Measurements from ENCODE around the gene SORCS2.
"Not testable (repeated sequence)": the region's sequence is repeated elsewhere in the genome, so short reads cannot be mapped to it uniquely, and the experiment has no call there.

Gene SORCS2

GRCh38 chr4:7573576-7574091, 381.3 kb downstream of the SORCS2 start:
- no peak for DNase-seq

DNA sequence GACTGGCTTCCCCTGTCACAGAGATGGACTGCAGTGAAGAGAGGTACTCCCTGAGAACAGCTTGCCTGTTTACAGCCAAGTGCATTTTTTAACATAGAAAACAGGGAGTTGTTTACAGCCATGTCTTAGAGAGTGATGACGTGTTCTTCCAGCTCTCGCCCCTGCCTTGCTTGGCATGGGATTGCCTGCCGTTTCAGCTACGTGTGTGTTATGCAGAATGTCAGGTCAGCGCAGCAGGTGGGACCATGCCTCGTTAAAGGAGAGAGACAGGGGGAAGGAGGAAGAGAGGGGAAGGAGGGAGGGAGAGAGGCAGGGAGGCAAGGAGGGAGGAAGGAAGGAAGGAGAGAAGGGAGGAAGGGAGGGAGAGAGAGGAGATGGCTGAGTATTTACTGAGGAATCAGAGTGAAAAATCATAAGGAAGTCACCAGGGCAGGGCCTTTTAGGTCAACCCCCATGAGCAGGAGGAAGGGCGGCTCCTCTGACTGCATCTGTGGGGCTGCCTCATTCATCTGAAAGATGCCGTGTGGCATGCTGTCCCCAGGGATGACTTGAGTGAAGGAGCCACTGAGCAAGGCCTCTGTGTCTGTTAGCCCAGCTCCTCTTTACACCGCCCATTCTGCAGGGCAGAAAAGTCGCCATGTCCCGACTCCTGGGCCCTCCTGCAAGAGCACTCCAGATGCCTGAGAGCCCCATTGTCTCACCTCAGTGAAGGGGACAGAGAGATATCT, 382.1 kb downstream of the SORCS2 start:
- DNase-seq: no peak

DNA sequence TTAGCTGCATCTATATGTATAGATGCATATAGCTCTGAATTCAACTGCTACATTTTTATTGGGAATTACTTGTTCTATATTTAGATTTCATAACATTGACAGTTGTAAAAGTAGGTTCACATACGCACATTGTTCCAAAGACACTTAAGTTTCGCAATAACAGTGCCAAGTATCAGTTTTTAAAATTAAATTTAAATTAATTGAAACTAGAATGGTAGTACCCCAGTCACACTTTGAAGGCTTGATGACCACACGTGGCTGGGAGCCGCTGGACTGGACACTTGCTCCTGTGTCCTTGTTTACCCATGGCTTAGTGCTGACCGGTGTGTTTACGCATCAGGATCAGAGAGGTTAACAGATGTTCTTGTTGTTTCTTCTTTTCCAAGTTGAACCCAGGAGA, 383.1 kb downstream of the SORCS2 start:
- DNase-seq: no peak

DNA sequence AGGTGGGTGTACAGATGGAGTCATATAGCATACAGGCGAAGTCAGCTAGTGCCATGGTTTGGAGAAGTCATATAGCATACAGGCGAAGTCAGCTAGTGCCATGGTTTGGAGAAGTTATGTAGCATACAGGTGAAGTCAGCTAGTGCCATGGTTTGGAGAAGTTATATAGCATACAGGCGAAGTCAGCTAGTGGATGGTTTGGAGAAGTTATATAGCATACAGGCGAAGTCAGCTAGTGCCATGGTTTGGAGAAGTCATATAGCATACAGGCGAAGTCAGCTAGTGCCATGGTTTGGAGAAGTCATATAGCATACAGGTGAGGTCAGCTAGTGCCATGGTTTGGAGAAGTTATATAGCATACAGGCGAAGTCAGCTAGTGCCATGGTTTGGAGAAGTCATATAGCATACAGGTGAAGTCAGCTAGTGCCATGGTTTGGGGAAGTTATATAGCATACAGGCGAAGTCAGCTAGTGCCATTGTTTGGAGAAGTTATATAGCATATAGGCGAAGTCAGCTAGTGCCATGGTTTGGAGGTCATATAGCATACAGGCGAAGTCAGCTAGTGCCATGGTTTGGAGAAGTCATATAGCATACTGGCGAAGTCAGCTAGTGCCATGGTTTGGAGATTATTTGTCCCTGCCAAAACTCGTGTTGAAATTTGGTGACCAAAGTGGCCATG, 385.2 kb downstream of the SORCS2 start:
- DNase-seq: not testable (repeated sequence)

GRCh38 chr4:7581477-7581876, 389.1 kb downstream of the SORCS2 start:
- no peak for DNase-seq

DNA sequence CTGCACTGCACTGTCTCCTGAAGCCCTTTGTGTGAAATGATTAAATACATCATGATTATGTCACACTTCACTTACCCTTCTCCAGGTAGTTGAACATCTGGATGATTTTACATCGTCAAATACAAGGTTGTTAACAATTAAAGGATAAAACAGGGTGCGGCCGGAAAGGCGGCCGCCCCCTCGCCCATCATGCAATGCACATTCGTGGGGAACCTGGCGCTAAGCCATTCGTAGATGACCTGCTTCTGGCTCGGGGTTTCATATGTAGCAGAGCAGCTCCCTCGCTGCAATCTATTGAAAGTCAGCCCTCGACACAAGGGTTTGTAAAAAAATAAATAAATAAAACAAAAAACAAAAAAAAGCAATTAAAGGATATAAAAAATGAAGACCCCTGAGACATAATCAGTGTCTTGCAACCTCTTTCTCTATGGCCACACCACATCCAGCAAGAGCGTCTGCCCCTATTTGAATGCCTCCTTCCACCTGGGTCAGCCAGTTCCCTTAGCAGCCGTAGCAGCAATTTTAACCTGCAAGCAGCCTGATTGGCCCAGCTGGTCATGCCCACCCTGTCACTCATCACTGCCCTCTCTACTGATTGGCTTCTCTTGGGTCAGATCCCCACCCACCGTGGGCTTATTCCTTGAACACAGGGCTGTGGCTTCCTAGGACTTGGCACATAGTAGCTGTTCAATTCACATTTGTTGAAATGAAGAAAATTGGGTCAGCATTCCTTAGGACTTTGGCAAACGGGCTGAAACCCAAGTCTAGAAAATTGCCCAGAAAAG, 390.2 kb downstream of the SORCS2 start:
- DNase-seq: no peak

GRCh38 chr4:7584098-7584497, 391.8 kb downstream of the SORCS2 start:
- DNase-seq: no peak

DNA sequence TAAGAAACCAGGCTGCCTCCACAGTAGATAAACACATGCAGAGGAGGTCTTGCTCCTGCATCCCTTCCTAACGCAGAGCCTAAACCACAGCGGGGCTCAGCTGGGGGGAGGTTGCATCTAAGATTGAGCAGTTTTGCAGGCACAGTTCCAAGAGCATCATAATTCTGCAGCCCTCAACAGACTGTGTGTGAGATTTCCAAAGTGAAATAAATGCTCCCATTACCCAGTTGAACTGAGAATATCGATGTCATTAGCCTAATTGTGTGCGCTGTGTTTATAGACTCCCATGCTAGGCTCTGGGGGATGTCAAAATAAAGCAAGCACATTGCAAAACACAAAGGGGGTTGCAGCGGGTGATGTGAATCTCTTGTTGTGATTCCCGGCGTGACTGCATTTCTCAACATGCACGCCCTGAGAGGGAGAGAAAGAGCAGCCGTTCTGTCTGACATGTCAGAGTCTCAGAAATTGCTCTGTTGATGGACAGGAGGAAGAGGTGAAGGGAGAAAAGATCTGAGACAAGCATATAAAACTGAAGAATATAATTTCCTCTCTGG, 392.3 kb downstream of the SORCS2 start:
- DNase-seq: no peak

DNA sequence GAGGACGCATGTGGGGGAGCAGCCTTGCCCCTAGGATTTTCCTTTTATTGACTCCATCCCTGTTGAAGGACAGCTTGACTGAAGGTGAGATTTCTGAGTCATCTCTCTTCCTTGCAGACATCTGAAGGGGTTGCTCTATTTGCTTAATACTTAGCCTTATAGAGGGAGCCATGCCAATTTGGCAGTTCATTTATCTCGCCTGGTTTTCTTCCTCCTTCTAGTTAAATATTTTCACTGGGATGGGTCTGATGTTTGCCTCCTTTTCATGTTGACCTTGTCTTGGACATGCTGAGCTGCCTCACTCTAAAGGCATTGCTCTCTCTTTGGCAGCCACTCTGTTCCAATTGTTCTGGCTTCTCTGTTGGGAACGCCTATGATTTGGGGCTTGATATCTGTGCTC, 393.4 kb downstream of the SORCS2 start:
- DNase-seq: no peak

GRCh38 chr4:7587433-7588405, 395.4 kb downstream of the SORCS2 start:
- DNase-seq: no peak

DNA sequence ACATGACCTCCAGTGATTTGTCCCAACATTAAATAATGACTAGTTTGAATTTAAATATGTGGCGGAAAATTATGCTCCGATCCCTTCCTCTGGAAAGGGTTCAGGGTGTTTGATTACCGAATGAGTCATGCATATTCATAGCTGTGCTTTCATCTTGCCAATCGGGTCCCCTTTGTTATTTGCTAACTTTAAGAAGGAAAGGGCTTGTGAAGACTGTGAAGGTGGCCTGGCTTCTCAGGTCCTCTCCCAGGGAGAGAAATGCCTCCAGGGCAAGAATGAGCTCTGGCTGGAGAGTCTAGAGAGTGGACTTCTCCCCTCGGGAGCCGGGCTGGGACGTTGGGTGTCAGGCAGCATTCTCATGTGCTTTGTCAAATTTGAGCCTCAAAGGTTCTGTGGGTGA, 397.9 kb downstream of the SORCS2 start:
- DNase-seq: no peak

- no peak for DNase-seq
These were observed 398.6 kb downstream of the SORCS2 start for GRCh38 chr4:7590899-7591298.

GRCh38 chr4:7591409-7592053, 399.2 kb downstream of the SORCS2 start:
- no peak for DNase-seq

DNA sequence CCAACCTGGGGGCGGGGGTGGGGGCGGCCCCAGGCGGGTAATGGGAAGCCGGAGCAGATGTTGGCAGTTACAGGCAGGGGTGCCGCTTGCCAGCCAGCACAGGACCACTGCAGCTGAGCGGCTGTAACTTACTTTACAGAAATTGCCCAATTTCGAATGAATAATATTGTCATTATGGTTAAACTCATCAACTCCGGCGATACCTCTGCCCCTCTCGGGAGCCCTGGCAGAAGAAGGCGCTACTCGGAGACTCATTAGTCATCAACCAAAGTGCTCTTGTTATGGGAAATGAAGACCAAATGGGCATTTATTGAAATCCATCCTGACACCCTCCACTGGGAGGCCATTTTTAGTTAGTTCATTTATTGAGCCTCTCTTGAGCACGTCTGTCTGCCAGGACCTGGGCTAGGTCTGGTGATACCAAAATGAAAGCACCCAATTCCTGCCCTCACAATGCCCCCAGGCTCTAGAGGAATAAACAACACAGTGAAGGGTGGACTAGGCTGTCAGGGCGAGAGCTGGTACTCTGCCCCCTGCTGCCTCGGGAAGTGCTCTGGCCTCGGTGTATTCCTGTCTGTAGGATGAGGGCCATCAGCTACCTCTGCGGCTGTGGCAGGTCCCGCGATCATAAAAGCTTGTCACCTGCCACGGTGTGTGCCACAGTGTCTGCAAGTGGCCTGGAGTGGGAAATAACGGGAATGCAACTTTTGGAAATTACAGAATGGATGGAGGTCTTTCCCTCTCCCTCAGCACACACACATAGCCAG, 401.5 kb downstream of the SORCS2 start:
- DNase-seq: no peak

GRCh38 chr4:7595934-7596461, 403.7 kb downstream of the SORCS2 start:
- DNase-seq: no peak

- no peak for DNase-seq
These were observed 404.7 kb downstream of the SORCS2 start for GRCh38 chr4:7596918-7597606.

DNA sequence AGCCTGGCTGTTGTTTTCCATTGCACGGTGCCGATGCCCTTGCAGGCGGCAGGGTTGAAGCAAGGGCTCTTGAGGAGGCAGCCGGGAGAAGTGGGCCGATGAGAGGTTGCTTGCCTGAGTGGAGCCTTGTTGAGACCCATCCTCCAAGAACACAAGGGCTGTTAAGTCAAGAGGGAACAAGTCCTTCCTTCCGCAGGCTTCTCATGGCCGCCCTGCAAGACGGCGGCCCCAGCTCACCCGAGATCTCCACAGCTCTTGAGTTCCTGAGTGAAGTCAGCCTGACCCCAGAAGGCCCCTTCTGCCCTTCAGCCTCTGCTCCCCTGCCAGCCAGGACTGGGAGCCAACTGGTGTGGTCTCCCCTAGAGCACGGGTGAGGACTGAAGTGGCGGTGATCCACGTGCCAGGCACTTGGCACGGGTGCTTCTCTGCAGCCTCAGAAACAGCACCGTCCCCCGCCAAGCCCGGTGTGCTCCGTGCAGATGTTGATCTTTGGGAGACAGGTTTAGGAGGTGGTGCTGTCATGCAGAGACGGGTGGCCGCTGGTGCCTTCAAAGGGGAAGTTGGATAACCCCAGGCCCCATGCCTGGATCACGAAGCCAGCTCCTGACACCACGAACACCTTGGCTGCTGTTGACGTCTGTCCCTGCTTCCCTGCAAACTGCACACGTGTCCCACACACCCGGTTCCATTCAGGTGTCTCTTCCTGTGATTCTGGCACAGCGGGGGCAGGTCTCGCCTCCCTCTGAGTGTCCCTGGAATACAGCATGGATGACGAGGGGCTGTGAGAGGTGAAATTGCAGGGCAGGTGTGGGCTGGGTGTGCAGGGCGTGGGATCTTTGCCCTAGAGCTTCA, 406.8 kb downstream of the SORCS2 start:
- no peak for DNase-seq

- DNase-seq: no peak
These were observed 407.9 kb downstream of the SORCS2 start for GRCh38 chr4:7600247-7600646.

GRCh38 chr4:7602166-7602565, 409.8 kb downstream of the SORCS2 start:
- DNase-seq: not testable (repeated sequence)
